SK-N-SH treated with all-trans-retinoic acid at 6 μM for 48 hours (cell line): ENCODE results near the gene DLG2.

ENCODE experiments used
- ARNTL ChIP-seq: fragments of 450-650 bp; formaldehyde crosslinking; IDR thresholded peaks from 2 replicates; pipeline ENCODE4 v1.5.0; 2020; ENCODE audit warnings: low read depth, mild to moderate bottlenecking, moderate library complexity, borderline replicate concordance
- CREB5 ChIP-seq: fragments of 250-450 bp; sonication (Bioruptor Pico); IDR thresholded peaks from 2 replicates; pipeline ENCODE4 v1.5.1; 2020; ENCODE audit warnings: low read depth, mild to moderate bottlenecking, moderate library complexity
- CSDC2 ChIP-seq: fragments of 250-450 bp; sonication (Bioruptor Pico); IDR thresholded peaks from 2 replicates; pipeline ENCODE4 v1.5.0; 2020; ENCODE audit warnings: mild to moderate bottlenecking, moderate library complexity
- GLIS3 ChIP-seq: fragments of 250-450 bp; sonication (Bioruptor Pico); IDR thresholded peaks from 2 replicates; pipeline ENCODE4 v1.5.0; 2020; ENCODE audit warnings: mild to moderate bottlenecking, moderate library complexity
- ISL1 ChIP-seq: fragments of 250-450 bp; sonication (Bioruptor Pico); IDR thresholded peaks from 2 replicates; pipeline ENCODE4 v2.1.2; 2022; ENCODE audit warnings: mild to moderate bottlenecking, moderate library complexity
- PATZ1 ChIP-seq: fragments of 250-450 bp; sonication (Bioruptor Pico); IDR thresholded peaks from 2 replicates; pipeline ENCODE4 v1.8.0; 2020; ENCODE audit warnings: mild to moderate bottlenecking, moderate library complexity, borderline replicate concordance
- TCF4 ChIP-seq: fragments of 250-450 bp; sonication (Bioruptor Pico); IDR thresholded peaks from 2 replicates; pipeline ENCODE4 v1.8.0; 2021; ENCODE audit warnings: mild to moderate bottlenecking, moderate library complexity, borderline replicate concordance
- ZFP3 ChIP-seq: fragments of 250-450 bp; sonication (Bioruptor Pico); IDR thresholded peaks from 2 replicates; pipeline ENCODE4 v1.5.0; 2020; ENCODE audit warnings: mild to moderate bottlenecking, moderate library complexity
- ZFP30 ChIP-seq: fragments of 450-650 bp; formaldehyde crosslinking; IDR thresholded peaks from 2 replicates; pipeline ENCODE4 v1.5.0; 2022; ENCODE audit warnings: mild to moderate bottlenecking, moderate library complexity
- ZNF70 ChIP-seq: fragments of 450-650 bp; formaldehyde crosslinking; IDR thresholded peaks from 2 replicates; pipeline ENCODE4 v1.5.0; 2020; ENCODE audit warnings: mild to moderate bottlenecking, moderate library complexity
- ZNF8 ChIP-seq: fragments of 450-650 bp; formaldehyde crosslinking; IDR thresholded peaks from 2 replicates; pipeline ENCODE4 v1.5.0; 2020; ENCODE audit warnings: mild to moderate bottlenecking, moderate library complexity

GRCh38 chr11:84947970-84948580 lies 679.1 kb downstream of the DLG2 start:
- TF ChIP-seq ARNTL (no peak), ZFP30 (CRISPR knock-in tag) (no peak), CREB5 (CRISPR knock-in tag) (no peak), ZNF8 (CRISPR knock-in tag) (no peak), TCF4 (CRISPR knock-in tag) (no peak), ZNF70 (CRISPR knock-in tag) (no peak), ZFP3 (CRISPR knock-in tag) (no peak), CSDC2 (no peak), ISL1 (no peak), PATZ1 (CRISPR knock-in tag) (no peak), GLIS3 (CRISPR knock-in tag) (no peak)
